Measurements from ENCODE around the gene ARHGEF7.
"Not testable (repeated sequence)": the region's sequence is repeated elsewhere in the genome, so short reads cannot be mapped to it uniquely, and the experiment has no call there.

Gene ARHGEF7

GRCh38 chr13:111189516-111189915 lies 74.4 kb downstream of the ARHGEF7 start:
- H3K36me3 ChIP-seq (ENCODE audit: control insufficient read depth, insufficient read depth, low read length); H3K9ac ChIP-seq (ENCODE audit: low read depth, low read length); H3K4me1 ChIP-seq (ENCODE audit: control insufficient read depth, insufficient read depth, low read length); H3K4me3 ChIP-seq (ENCODE audit: low read depth, low read length); H3K9me3 ChIP-seq (ENCODE audit: control insufficient read depth, insufficient read depth, low read length); H3K27me3 ChIP-seq (ENCODE audit: control insufficient read depth, insufficient read depth, low read length): not testable (repeated sequence)

GRCh38 chr13:111193223-111193622 lies 78.1 kb downstream of the ARHGEF7 start:
- H3K4me1 ChIP-seq (ENCODE audit: control insufficient read depth, insufficient read depth, low read length); H3K36me3 ChIP-seq (ENCODE audit: control insufficient read depth, insufficient read depth, low read length); H3K4me3 ChIP-seq (ENCODE audit: low read depth, low read length); H3K27me3 ChIP-seq (ENCODE audit: control insufficient read depth, insufficient read depth, low read length); H3K9me3 ChIP-seq (ENCODE audit: control insufficient read depth, insufficient read depth, low read length); H3K9ac ChIP-seq (ENCODE audit: low read depth, low read length): not testable (repeated sequence)

GRCh38 chr13:111194651-111195050 lies 79.5 kb downstream of the ARHGEF7 start:
- not testable (repeated sequence) for H3K36me3 ChIP-seq (ENCODE audit: control insufficient read depth, insufficient read depth, low read length); H3K4me3 ChIP-seq (ENCODE audit: low read depth, low read length); H3K9me3 ChIP-seq (ENCODE audit: control insufficient read depth, insufficient read depth, low read length); H3K9ac ChIP-seq (ENCODE audit: low read depth, low read length); H3K27me3 ChIP-seq (ENCODE audit: control insufficient read depth, insufficient read depth, low read length); H3K4me1 ChIP-seq (ENCODE audit: control insufficient read depth, insufficient read depth, low read length)

GRCh38 chr13:111198732-111199378 lies 83.7 kb downstream of the ARHGEF7 start:
- not testable (repeated sequence) for H3K27me3 ChIP-seq (ENCODE audit: control insufficient read depth, insufficient read depth, low read length); H3K36me3 ChIP-seq (ENCODE audit: control insufficient read depth, insufficient read depth, low read length); H3K9ac ChIP-seq (ENCODE audit: low read depth, low read length); H3K9me3 ChIP-seq (ENCODE audit: control insufficient read depth, insufficient read depth, low read length); H3K4me3 ChIP-seq (ENCODE audit: low read depth, low read length)
- peaks cover 17% of the 10 kb centered on the region for H3K4me1 ChIP-seq (ENCODE audit: control insufficient read depth, insufficient read depth, low read length)

- no peaks in the 10 kb centered on the region for H3K36me3 ChIP-seq (ENCODE audit: control insufficient read depth, insufficient read depth, low read length)
- H3K27me3 ChIP-seq (ENCODE audit: control insufficient read depth, insufficient read depth, low read length): no peaks in the 10 kb centered on the region
- no peak overlapping the region for H3K4me3 ChIP-seq (ENCODE audit: low read depth, low read length)
- no peaks in the 10 kb centered on the region for H3K9me3 ChIP-seq (ENCODE audit: control insufficient read depth, insufficient read depth, low read length)
- peaks cover 26% of the 10 kb centered on the region for H3K4me1 ChIP-seq (ENCODE audit: control insufficient read depth, insufficient read depth, low read length)
- H3K9ac ChIP-seq (ENCODE audit: low read depth, low read length): no peak overlapping the region
Observed at GRCh38 chr13:111201304-111201940, 86.3 kb downstream of the ARHGEF7 start.

GRCh38 chr13:111202156-111202621 lies 87.1 kb downstream of the ARHGEF7 start:
- H3K4me1 ChIP-seq (ENCODE audit: control insufficient read depth, insufficient read depth, low read length): peaks cover 26% of the 10 kb centered on the region
- no peaks in the 10 kb centered on the region for H3K27me3 ChIP-seq (ENCODE audit: control insufficient read depth, insufficient read depth, low read length)
- no peaks in the 10 kb centered on the region for H3K36me3 ChIP-seq (ENCODE audit: control insufficient read depth, insufficient read depth, low read length)
- no peak overlapping the region for H3K9ac ChIP-seq (ENCODE audit: low read depth, low read length)
- H3K4me3 ChIP-seq (ENCODE audit: low read depth, low read length): no peak overlapping the region
- H3K9me3 ChIP-seq (ENCODE audit: control insufficient read depth, insufficient read depth, low read length): no peaks in the 10 kb centered on the region

GRCh38 chr13:111202745-111203144 lies 87.6 kb downstream of the ARHGEF7 start:
- H3K36me3 ChIP-seq (ENCODE audit: control insufficient read depth, insufficient read depth, low read length): no peaks in the 10 kb centered on the region
- no peaks in the 10 kb centered on the region for H3K27me3 ChIP-seq (ENCODE audit: control insufficient read depth, insufficient read depth, low read length)
- H3K9ac ChIP-seq (ENCODE audit: low read depth, low read length): no peak overlapping the region
- H3K4me3 ChIP-seq (ENCODE audit: low read depth, low read length): no peak overlapping the region
- peaks cover 26% of the 10 kb centered on the region for H3K4me1 ChIP-seq (ENCODE audit: control insufficient read depth, insufficient read depth, low read length)
- no peaks in the 10 kb centered on the region for H3K9me3 ChIP-seq (ENCODE audit: control insufficient read depth, insufficient read depth, low read length)

- Histone ChIP-seq H3K4me1 (ENCODE audit: control insufficient read depth, insufficient read depth, low read length) (peaks cover 26% of the 10 kb centered on the region), H3K9me3 (ENCODE audit: control insufficient read depth, insufficient read depth, low read length) (no peaks in the 10 kb centered on the region)
Observed at GRCh38 chr13:111203736-111204389, 88.8 kb downstream of the ARHGEF7 start.

GRCh38 chr13:111204438-111205177 lies 89.5 kb downstream of the ARHGEF7 start:
- H3K9ac ChIP-seq (ENCODE audit: low read depth, low read length): no peak overlapping the region
- H3K4me1 ChIP-seq (ENCODE audit: control insufficient read depth, insufficient read depth, low read length): peaks cover 26% of the 10 kb centered on the region
- no peaks in the 10 kb centered on the region for H3K27me3 ChIP-seq (ENCODE audit: control insufficient read depth, insufficient read depth, low read length)
- no peak overlapping the region for H3K4me3 ChIP-seq (ENCODE audit: low read depth, low read length)
- no peaks in the 10 kb centered on the region for H3K9me3 ChIP-seq (ENCODE audit: control insufficient read depth, insufficient read depth, low read length)
- no peaks in the 10 kb centered on the region for H3K36me3 ChIP-seq (ENCODE audit: control insufficient read depth, insufficient read depth, low read length)

More at GRCh38 chr13:111203736-111204389, 88.8 kb downstream of the ARHGEF7 start:
- H3K4me3 ChIP-seq (ENCODE audit: low read depth, low read length): no peak overlapping the region
- H3K27me3 ChIP-seq (ENCODE audit: control insufficient read depth, insufficient read depth, low read length): no peaks in the 10 kb centered on the region
- no peak overlapping the region for H3K9ac ChIP-seq (ENCODE audit: low read depth, low read length)
- no peaks in the 10 kb centered on the region for H3K36me3 ChIP-seq (ENCODE audit: control insufficient read depth, insufficient read depth, low read length)

GRCh38 chr13:111206148-111206547 lies 91.0 kb downstream of the ARHGEF7 start:
- H3K9ac ChIP-seq (ENCODE audit: low read depth, low read length): no peak overlapping the region
- no peaks in the 10 kb centered on the region for H3K9me3 ChIP-seq (ENCODE audit: control insufficient read depth, insufficient read depth, low read length)
- peaks cover 32% of the 10 kb centered on the region for H3K4me1 ChIP-seq (ENCODE audit: control insufficient read depth, insufficient read depth, low read length)
- H3K4me3 ChIP-seq (ENCODE audit: low read depth, low read length): no peak overlapping the region
- no peaks in the 10 kb centered on the region for H3K27me3 ChIP-seq (ENCODE audit: control insufficient read depth, insufficient read depth, low read length)
- no peaks in the 10 kb centered on the region for H3K36me3 ChIP-seq (ENCODE audit: control insufficient read depth, insufficient read depth, low read length)

- Histone ChIP-seq H3K9ac (ENCODE audit: low read depth, low read length) (no peak overlapping the region), H3K36me3 (ENCODE audit: control insufficient read depth, insufficient read depth, low read length) (no peaks in the 10 kb centered on the region), H3K4me1 (ENCODE audit: control insufficient read depth, insufficient read depth, low read length) (peaks cover 25% of the 10 kb centered on the region)
Observed at GRCh38 chr13:111209613-111210012, 94.5 kb downstream of the ARHGEF7 start.

More at GRCh38 chr13:111209613-111210012, 94.5 kb downstream of the ARHGEF7 start:
- no peaks in the 10 kb centered on the region for H3K9me3 ChIP-seq (ENCODE audit: control insufficient read depth, insufficient read depth, low read length)
- no peaks in the 10 kb centered on the region for H3K27me3 ChIP-seq (ENCODE audit: control insufficient read depth, insufficient read depth, low read length)
- H3K4me3 ChIP-seq (ENCODE audit: low read depth, low read length): no peak overlapping the region
